AG09319 (cell line): ENCODE data around the gene SPOCK2.
"Not testable (repeated sequence)": the region's sequence is repeated elsewhere in the genome, so short reads cannot be mapped to it uniquely, and the experiment has no call there.

ENCODE experiments used
- DNase-seq: peaks from one replicate; pipeline ENCODE4 v3.0.0-alpha.2; 2010; ENCODE audit warnings: low read depth; ENCODE audit errors: extremely low read depth
- TF ChIP-seq, protein P1 (sequence below): IDR thresholded peaks from 2 replicates; pipeline ENCODE4 v1.5.1; 2011; ENCODE audit warnings: low read depth, mild to moderate bottlenecking, inconsistent platforms, low read length, moderate library complexity

Gene SPOCK2

DNA sequence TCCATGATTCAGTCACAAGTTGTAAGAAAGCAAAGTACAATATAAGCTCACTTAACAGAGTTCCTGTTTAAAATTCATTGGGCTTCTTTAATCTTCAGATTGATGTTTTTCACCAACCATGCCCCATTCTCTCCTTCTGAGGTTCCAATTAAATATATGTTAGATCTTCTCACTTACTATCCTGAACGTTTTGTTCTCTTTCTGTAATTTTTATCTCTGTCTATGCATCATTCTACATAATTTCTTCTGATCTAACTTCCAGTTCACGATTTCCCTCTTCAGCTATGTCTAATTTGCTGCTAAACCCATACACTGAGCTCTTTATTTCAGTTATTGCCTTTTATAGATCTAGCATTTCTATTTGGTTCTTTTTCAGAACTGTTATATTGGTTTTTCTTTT, 28.0 kb upstream of the SPOCK2 start:
- TF ChIP-seq, protein P1, sequence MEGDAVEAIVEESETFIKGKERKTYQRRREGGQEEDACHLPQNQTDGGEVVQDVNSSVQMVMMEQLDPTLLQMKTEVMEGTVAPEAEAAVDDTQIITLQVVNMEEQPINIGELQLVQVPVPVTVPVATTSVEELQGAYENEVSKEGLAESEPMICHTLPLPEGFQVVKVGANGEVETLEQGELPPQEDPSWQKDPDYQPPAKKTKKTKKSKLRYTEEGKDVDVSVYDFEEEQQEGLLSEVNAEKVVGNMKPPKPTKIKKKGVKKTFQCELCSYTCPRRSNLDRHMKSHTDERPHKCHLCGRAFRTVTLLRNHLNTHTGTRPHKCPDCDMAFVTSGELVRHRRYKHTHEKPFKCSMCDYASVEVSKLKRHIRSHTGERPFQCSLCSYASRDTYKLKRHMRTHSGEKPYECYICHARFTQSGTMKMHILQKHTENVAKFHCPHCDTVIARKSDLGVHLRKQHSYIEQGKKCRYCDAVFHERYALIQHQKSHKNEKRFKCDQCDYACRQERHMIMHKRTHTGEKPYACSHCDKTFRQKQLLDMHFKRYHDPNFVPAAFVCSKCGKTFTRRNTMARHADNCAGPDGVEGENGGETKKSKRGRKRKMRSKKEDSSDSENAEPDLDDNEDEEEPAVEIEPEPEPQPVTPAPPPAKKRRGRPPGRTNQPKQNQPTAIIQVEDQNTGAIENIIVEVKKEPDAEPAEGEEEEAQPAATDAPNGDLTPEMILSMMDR = no peak
- DNase-seq = no peak

DNA sequence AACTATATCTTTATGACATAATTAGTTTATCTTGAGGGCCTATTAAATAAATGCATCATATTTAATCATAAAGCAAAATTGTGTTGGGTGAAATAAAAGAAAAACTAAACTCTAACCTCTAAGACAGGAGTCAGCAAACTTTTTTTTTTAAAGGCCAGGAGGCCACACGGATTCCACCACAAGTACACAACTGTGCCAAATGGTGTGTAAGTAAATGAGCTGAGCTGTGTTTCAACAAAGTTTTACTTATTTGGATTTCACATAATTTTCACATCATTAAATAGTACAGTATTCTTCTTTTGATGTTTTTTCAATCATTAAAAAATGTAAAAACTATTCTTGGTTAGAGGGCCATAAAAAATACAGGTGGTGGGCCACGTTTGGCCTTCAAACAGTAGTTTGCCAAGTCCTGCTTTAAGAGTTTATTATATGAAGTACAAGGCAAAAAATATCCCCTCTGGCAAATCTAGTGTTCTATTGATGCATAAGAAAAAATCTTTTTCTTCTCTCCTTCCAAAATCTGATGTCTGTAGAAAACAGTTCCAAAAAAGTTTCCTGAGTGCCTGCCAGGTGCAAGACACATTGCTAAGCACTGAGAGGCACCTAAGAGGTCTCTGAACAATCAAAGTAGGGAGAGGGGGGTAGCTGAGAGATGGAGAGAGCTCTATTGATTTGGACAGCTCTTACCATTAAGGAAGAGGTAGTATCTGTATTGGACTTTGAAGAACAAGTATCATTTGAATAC, 26.5 kb upstream of the SPOCK2 start:
- DNase-seq = no peak

DNA sequence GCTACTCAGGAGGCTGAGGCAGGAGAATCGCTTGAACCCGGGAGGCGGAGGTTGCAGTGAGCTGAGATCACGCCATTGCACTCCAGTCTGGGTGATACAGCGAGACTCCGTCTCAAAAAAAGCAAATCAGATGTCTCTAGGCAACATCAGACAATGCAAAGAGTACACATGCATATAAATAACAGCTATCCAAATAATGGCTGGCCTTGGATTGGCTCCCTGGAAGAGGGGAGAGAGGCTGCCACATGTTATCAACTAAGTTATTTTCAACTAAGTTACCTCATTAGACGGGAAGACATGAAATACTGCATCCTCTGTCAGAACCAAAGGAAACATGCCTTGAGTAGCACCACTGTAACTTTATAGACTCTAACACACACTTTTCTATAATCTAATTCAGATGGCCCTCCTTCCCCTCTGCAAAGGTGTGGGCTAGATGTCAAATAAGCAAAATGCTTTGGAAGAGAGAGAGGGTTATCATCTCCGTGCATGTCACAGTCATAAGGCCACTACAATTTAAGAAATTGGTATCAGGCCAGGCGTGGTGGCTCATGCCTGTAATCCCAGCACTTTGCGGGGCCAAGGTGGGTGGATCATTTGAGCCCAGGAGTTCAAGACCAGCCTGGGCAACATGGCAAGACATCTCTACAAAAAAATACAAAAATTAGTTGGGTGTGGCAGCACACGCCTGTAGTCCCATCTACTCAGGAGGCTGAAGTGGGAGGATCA, 22.5 kb upstream of the SPOCK2 start:
- TF ChIP-seq, protein P1 = no peak
- DNase-seq = no peak

More for the DNA sequence above, 26.5 kb upstream of the SPOCK2 start:
- TF ChIP-seq, protein P1 = no peak

DNA sequence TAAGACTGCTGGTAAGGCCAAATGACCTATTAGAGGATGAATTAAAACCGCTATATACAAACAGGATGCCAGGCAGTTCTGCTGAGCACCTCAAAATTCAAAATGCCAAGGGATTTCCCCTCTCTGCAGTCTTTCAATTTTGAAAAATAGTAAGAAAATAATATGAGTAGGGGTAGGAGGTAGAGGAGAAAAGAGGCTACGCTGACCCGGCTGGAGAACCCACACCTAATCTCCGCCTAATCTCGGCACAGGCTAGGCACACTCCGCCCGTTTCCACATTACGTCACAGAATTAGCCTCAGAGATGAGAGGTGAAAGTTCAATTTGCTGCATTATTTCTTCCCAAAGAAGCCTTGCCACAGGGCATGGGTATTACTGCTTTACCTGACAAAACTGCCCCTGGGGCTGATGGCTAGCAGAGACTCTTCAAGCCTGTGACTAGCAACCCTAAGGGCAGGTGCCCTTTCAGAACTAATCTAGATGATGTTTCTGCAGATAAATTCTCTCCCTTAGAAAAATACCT, 21.3 kb upstream of the SPOCK2 start:
- TF ChIP-seq, protein P1 = no peak
- no peak for DNase-seq

DNA sequence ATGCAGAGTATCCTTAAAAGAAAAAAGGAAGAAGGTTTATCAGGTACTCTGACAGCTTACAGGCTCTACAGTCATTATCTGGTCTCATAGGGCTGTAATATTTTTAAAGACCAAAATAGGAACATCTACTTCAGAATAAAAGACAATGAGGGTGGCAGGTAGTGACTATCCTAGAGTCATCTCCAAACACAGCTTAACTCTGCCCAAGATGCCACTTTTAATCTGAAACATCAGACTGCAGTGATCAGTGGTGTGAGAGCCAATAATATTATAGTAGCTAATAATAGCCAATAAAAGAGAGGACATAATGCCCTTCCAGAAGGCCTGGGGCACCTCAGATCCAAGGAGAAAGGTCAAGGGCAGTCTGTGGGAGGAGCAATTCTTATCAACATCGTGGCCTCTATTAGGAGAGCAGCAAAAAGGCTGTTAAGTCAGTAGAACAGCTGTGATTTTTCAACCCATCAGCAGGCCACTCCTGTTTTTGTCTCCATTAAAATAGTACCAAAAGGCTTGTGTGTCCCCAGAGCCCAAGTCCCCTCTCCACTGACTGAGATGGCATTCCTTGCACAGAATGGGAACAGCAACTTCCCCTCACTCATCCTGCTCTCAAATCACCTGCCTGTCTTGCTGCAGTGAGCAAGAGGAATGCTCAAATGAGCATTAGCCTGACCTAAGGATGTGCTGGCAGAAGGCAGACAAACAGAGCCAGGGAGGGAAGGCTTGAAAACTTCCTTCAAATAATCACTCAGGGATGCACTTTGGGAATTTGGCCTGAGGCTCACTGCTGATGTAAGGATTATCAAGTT, 20.7 kb upstream of the SPOCK2 start:
- TF ChIP-seq, protein P1 = no peak
- no peak for DNase-seq

DNA sequence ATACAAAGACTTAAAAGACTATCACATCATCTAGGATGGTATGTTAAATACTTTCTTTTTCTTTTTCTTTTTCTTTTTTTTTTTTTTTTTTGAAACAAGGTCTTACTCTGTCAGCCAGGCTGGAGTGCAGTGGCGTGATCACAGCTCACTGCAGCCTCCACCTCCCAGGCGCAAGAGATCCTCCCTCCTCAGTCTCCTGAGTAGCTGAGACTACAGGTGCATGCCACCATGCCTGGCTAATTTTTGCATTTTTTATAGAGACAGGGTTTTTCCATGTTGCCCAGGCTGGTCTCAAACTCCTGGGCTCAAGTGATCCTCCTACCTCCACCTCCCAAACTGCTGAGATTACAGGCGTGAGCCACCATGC, 19.6 kb upstream of the SPOCK2 start:
- DNase-seq = not testable (repeated sequence)

DNA sequence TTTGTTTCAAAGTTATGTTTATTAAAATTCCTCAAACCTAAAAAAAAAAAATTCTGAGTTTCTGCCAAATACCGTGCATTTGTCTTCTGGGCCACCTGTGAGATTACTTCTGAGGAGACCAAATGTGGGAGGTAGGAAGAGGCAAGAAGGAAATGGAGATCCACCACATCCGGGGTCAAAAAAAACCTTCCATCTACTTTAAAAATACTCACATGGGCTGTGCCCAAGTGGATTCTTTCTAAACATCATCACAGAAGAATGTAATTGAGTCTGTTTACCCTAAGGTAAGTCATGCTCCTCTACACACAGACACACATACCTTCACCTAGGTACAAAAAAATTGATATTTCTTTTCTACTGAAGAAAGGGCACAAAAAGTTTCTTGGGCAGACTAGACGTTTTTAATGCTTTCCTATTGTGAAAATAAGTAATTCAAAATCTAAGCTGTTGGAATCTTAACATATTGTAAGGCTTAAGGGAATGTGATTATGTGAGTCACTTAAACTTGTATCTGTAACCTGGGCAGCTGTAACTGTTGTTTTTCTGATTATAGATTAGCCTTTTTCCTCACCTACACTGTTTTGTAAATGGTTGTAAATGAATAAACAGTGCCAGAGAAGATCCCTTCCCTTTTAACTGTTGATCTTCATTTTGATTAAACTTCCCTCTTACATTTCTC, 19.1 kb upstream of the SPOCK2 start:
- no peak for DNase-seq
- TF ChIP-seq, protein P1 = no peak
